GM23248 (cell line): Measurements from ENCODE around the gene SLC12A7.

Experiments used
- EZH2 ChIP-seq: fragments of 200-600 bp; sonication (generic); IDR thresholded peaks from 2 replicates; pipeline ENCODE4 v1.6.1; 2018; ENCODE audit warnings: antibody characterized with exemption, mild to moderate bottlenecking; ENCODE audit not compliant: insufficient read depth, poor library complexity, severe bottlenecking
- EZH2phosphoT487 ChIP-seq: fragments of 200-600 bp; sonication (generic); IDR thresholded peaks from 2 replicates; pipeline ENCODE4 v1.6.1; 2018; ENCODE audit warnings: antibody characterized with exemption, moderate library complexity, mild to moderate bottlenecking, low read depth; ENCODE audit not compliant: insufficient read depth

- no peak for TF ChIP-seq EZH2phosphoT487
- no peak for TF ChIP-seq EZH2
These were observed 36.3 kb downstream of the SLC12A7 start for GRCh38 chr5:1075555-1075881.
